HG03108 (cell line): Measurements from ENCODE around the gene FHOD1.

Experiments used
- ATAC-seq: cut with Tn5 transposase; IDR thresholded peaks from one replicate; pipeline ENCODE4 v1.9.1; 2021; ENCODE audit warnings: moderate library complexity; ENCODE audit not compliant: unreplicated experiment

The FHOD1 gene

DNA sequence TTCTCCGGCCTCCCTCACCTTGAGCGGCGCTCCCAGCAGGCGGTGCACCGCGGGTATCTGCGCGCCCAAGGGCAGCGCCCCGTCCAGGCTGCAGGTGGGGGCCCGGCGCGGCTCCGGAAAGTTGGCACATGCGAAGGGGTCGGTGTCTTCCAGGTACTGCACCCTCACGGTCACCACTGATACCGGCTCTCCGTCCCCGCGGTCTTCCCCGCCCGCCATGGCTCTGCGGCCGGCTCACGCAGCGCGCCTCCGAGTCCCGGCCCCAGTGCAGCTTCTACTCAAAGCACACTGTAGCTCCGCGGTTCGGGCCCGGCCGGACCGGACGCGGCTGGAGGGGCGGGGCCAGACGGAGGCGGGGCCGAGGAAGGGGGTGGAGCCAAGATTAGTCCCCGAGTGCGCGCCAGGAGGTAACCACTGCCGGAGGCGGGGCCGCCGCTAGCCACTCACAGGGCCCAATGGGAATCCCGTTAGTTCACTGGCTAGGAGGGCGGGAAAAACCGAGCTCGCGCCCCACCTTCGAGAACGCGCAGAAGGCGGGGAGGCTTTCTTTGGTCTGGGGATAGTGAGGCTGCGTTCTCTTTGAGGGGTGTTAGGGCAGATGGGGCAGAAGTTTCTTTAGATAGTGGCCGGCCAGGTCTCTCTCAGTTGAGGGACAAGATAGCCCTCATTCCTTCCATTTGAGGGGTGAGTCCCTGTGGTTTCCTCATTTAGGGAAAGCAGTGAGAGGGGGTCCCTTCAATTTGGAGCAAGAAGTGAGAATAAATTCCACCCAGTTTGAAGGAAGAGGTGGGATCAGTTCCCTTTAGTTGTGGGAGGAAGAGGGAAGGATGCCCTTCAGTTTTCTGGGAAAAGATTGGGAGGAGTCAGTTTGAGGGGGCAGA, at the start of gene FHOD1:
Gene FHOD1, minus strand, starts transcription at position 290 of the 881 bp plus-strand sequence. Its CDS starts 71 bp downstream, at position 219.
- ATAC-seq: peak; percentile 37

DNA sequence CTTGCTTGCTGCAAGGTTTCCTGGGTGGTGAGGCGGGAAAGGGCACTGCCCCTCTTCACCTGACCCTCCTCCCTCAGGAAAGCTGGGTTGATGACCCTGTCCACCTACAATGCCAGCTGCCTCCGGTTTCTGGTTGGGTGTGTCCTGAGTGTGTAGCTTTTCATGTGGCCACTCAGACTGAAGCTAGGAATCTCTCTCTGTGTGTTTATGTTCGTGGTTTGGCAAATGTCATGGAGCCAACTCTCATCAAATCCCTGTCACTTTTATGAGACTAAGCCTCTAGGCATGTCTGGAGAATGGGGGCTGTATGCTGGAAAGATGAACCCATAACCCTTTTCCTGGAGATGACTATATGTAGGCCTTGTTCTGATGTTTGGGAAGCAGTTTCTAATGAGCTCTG, 49.1 kb upstream of the FHOD1 start:
- no peak for ATAC-seq

DNA sequence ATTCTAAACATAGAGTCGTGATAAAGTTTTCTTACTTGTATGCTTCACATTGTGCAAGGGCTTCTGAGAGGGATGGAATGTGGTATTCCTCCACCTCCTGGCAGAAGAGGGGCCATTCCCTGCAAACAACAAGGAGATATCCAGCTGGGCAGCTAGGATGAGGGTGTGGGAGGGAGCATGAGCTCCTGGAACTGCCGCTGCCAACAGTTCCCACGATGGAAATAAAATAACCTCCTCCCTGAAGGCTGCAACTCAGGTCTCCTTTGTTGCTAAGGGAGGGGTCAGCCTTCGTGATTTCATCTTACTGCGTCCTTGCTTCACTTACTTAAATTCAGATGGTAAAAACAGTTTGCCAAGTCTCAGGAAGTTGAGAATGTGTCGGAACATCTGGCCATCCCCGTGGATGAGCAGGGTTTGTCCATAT, 47.7 kb upstream of the FHOD1 start:
- no peak for ATAC-seq

DNA sequence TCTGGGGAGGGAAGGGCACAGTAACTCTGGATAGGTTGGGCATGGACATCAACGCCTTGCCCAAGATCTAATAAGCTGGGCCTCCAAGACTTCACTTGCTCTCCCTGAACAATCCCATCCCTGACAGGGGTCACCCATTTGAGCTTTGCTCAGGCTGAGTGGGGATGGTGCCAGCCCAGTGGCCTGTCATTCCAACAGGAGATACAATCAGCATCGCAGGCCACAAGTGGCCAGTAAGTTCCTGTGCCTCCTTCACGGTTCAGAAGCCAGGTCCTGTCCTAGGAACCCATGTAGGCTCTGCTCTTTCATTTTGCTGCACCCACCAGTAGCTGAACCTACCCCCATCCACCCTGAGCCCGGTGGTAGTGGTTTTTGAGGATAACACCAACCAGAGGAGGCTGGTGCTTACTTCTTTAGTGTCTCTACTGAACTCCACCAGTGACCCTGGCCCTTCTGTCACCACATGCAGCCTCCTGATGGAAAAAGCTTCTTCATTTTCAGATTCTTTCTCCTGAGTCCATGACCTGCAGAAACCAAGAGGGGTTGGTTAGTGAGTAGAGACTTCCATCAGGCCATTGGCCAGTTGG, 47.0 kb upstream of the FHOD1 start:
- ATAC-seq: no peak

DNA sequence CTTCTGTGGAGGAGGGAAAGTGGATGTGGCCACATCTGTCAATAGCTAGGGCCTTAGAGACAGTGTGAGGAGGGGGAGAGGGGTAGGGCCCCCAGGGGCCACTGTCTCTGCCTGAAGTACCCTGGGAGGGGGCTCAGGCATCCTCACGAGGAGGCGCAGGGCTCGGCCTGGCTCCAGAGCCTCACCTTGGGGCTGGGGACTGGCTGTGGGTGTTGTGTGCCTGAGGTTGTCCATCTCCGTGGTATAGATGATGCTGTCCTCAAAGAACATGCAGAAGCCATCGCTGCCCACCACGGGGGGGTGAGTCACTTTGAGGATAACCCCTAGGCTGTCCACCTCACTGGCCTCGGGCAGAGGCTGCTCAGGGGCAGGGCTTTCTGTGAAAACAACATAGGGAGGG, 44.2 kb upstream of the FHOD1 start:
- no peak for ATAC-seq

DNA sequence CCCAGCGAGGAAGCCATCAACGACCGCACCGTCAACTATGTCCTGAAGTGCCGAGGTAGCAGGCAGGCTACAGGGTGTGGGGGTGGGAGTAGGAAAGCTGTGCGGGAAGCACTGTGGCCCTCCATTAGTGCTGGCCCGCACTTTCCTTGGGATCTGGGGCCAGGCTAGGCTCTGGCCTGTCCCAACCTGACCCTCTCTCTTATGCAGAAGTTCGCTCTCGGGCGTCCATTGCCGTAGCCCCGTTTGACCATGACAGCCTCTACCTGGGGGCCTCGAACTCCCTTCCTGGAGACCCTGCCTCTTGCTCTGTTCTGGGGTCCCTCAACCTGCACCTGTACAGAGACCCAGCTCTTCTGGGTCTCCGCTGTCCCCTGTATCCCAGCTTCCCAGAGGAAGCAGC, 40.7 kb upstream of the FHOD1 start:
- no peak for ATAC-seq

DNA sequence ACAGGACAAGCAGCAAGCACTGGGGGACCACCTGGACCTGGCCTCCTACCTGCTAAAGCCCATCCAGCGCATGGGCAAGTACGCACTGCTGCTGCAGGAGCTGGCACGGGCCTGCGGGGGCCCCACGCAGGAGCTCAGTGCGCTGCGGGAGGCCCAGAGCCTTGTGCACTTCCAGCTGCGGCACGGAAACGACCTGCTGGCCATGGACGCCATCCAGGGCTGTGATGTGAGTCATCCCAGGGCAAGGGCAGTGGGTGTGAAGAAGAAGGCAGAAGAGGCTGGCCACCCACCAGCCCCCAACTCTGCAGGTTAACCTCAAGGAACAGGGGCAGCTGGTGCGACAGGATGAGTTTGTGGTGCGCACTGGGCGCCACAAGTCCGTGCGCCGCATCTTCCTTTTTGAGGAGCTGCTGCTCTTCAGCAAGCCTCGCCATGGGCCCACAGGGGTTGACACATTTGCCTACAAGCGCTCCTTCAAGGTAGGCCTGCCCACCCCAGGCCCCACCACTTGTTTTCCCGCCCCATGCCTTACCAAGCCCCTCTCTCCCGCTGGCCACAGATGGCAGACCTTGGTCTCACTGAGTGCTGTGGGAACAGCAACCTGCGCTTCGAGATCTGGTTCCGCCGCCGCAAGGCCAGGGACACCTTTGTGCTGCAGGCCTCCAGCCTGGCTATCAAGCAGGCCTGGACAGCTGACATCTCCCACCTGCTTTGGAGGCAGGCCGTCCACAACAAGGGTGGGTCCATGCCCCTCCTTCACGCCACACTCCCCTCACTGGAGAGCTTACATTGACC, 39.4 kb upstream of the FHOD1 start:
- ATAC-seq: no peak

DNA sequence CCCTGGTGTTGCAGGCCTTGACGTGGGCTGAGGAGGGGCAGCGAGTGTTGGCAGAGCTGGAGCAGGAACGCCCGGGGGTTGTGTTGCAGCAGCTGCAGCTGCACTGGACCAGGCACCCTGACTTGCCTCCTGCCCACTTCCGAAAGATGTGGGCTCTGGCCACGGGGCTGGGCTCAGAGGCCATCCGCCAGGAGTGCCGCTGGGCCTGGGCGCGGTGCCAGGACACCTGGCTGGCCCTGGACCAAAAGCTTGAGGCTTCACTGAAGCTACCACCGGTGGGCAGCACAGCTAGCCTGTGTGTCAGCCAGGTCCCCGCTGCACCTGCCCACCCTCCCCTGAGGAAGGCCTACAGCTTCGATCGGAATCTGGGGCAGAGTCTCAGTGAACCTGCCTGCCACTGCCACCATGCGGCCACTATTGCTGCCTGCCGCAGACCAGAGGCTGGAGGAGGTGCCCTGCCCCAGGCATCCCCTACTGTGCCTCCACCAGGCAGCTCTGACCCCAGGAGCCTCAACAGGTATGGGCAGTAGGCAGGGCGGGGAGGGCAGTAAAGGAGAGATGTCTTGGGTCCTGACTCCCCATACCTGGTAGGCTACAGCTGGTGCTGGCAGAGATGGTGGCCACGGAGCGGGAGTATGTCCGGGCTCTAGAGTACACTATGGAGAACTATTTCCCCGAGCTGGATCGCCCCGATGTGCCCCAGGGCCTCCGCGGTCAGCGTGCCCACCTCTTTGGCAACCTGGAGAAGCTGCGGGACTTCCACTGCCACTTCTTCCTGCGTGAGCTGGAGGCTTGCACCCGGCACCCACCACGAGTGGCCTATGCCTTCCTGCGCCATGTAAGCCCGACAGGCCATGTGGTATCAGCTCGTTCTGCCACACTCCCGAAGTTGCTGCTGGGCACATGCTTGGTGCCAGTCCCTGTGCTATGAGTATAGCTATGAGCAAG, 37.7 kb upstream of the FHOD1 start:
- ATAC-seq: no peak

DNA sequence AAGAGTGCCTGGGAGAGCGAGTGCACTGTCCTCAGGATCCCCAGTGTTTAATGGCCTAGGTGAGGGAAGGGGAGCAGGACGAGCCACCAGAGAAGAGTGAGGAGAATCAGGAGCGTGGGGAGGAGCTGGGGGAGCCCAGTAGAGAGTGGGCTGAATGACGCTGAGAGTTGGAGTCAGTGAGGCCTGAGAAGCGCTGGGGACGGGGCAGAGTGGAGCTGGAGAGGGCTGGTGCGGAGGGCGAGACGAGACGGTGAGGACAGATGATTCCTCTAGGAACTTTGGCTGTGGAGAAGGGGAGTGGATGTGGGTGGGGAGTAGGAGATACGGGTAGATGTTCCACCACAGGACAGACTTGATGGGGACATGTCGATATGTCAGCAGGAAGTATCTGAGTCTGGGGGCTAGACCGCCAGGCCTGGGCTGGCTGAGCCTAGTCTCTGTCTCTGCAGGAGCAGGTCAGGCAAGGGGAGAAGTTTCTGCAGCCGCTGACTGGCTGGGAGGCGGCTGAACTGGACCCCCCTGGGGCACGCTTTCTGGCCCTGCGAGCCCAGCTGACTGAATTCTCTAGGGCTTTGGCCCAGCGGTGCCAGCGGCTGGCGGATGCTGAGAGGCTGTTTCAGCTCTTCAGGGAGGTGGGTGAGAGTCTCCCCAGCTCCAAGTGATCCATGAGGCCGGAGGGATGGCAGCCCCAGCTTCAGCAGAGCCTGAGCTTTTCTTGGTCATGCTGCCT, 36.7 kb upstream of the FHOD1 start:
- ATAC-seq: no peak

DNA sequence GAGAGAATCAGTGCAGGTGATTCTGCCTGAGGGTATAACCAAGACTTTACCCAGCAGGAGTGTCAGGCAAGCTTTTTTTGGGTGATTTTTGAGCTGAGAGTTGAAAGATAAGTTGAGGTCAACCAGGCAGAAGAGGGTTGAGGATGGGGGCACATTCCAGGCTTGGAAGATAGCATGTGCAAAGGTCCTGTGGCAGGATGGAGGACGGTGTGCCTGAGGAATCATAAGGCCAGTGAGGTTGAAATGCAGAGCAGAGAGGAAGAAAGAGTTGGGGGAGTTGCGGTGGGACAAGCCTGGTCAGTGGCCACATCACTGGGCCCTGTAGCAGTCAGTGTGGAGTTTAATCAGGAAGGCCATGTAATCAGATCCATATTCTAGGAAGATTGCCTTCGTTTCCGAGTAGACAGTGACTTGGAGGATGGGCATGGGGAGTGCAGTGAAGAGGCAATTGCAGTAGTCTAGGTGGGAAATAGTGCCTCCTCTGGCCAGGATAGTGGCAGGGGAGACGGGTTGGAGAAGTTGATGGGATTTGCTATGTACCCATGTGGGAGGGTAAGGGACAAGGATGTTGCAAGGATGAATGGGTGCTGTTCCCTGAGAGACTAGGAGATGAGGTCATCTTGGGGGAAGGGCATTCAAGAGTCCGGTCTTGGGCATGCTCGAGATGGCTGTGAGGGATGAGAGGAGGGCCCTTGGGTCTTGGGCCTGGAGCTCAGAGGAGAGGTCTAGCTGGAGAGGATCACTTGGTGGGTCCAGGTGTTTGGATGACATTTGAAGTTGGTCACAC, 36.0 kb upstream of the FHOD1 start:
- ATAC-seq: no peak

DNA sequence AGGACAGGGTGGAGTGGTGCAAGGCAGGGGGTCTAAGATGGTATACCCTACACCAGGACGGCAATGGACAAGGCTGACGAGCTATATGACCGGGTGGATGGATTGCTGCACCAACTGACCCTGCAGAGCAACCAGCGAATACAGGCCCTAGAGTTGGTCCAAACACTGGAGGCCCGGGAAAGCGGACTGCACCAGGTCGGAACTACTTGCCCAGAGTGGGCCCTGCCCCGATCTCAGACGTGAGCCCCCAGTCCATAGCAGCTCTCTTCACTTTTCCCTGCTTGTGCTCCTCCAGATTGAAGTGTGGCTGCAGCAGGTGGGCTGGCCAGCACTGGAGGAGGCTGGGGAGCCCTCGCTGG, 35.1 kb upstream of the FHOD1 start:
- no peak for ATAC-seq

DNA sequence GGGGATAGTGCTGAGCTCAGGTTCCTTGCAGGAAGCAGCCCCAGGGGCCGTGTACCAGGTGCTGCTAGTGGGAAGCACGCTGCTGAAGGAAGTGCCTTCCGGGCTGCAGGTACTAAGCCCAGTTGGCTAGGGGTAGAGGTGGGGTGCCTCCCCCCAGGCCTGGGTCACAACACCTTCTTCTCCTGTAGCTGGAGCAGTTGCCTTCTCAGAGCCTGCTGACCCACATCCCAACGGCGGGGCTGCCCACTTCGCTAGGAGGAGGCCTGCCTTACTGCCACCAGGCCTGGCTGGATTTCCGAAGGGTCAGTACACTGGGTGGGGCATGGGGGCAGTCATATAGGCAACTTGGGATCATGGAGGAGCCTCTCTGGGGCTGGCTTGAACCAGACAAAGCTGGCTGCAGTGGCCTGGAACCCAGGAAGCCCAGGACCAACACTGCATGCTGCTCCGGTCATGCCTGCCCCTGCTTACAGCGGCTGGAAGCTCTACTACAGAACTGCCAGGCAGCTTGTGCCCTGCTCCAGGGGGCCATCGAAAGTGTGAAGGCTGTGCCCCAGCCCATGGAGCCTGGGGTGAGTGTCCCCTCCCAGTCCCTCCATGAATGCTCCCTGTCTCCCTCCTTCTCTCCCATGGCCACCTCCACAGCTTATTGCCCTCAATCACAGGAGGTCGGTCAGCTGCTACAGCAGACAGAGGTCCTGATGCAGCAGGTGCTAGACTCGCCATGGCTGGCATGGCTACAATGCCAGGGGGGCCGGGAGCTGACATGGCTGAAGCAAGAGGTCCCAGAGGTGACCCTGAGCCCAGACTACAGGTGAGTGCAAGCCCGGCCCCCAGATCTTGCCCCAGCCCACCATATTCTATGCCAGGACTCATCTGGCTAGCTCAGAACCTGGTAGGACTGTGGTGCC, 34.5 kb upstream of the FHOD1 start:
- ATAC-seq: no peak

DNA sequence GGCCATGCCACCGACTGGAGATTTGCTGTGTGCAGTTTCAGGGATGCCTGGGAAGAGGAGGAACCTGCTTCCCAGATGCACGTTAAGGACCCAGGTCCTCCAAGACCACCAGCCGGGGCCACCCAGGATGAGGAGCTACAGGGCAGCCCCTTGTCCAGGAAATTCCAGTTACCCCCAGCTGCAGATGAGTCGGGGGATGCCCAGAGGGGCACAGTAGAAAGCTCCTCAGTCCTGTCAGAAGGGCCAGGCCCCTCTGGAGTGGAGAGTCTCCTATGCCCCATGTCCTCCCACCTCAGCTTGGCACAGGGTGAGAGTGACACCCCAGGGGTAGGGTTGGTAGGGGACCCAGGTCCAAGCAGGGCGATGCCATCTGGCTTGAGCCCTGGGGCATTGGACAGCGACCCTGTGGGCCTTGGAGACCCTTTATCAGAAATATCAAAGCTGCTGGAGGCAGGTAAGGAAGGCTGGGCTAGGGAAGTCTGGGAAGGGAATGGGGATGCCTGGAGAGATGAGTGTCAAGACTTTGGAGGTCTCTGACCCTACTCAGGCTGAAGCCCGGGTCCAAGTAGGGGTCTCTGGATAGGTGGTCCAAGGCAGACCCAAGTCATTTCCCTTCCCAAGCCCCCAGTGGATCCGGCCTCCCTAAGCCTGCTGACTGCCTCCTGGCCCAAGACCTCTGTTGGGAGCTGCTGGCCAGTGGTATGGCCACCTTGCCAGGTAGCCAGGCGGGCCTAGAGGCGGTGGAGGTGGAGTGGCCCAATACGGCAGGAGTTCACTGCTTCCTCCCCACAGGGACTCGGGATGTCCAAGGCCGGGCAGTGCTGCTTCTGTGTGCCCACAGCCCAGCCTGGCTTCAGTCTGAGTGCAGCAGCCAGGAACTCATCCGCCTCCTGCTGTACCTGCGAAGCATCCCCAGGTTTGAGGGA, 33.1 kb upstream of the FHOD1 start:
- ATAC-seq: no peak

DNA sequence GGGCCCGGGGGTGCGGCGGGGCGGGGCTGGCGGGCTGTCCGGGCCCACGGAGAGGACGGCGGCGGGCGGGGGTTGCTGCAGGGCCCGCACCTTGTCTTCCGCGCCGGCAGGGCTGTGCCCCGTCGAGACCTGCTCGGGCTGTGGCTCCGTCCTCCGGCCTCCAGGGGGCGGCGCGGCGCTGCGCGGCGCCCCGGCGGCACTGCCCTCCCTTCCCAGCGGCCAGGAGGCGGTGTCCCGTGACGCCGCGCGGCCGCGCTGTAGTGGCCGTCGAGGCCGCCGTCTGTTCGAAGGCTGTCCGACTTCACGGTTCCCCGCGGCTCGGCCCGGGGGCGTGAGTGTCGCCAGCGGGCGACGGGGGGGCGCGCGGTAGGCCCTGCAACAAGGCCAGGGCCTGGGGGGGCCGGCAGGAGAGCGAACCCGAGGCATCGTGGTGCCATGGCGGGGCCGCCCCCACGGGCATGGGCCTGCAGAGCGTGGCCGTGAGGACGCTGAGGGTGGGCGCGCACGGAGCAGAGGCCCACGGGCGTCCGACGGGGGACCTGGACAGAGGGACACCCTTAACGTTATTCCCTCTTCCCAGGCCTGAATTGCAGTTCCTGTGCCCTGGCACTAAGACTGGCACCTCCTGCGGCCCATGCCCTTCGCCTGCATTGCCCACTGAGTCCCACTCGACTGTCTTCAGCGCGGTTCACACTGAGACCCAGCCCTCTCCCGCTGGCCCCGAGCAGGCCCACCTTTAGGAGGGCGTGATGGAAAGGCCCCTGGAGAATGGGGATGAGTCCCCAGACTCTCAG, 32.2 kb upstream of the FHOD1 start, which contains the start of gene PLEKHG4:
Gene PLEKHG4, plus strand, starts transcription at position 237 of the 794 bp plus-strand sequence. Its CDS starts 513 bp downstream, at position 750.
- ATAC-seq: peak; percentile 70

DNA sequence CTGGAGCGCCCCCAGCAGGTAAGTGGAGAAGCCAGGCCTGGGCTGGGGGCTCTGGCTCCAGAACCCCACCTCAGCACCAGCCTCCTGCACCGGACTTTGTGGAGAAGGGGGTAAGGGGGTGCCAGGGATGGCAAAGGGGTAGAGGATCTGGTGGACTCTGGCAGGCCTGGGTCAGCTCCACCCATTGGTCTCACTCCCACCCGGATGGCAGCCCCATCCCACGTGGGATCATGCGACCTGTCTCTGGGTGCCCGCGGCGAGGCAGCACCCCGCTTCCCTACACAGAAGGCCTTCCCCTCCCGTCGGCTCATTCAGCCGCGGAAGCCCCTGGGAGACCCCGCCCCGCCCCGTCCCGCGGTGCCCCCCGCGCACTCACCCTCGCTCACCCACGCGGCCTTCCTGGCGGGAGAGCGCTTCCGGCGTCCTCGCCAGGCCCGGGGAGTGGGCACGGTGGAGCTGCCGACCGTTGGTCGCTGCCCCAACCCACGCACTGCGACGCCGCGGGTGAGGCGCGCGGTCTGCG, 31.6 kb upstream of the FHOD1 start:
- peak; percentile 37 for ATAC-seq
